HG02642 (cell line): ENCODE data around the gene OTUD5.
A peak's percentile ranks its signal among the peaks of the same experiment; 100 is the strongest.
"Not testable (repeated sequence)": the region's sequence is repeated elsewhere in the genome, so short reads cannot be mapped to it uniquely, and the experiment has no call there.

ENCODE experiments used
- ATAC-seq: cut with Tn5 transposase; IDR thresholded peaks from one replicate; pipeline ENCODE4 v1.9.1; 2021; ENCODE audit warnings: mild to moderate bottlenecking; ENCODE audit not compliant: unreplicated experiment, poor library complexity

OTUD5 gene

DNA sequence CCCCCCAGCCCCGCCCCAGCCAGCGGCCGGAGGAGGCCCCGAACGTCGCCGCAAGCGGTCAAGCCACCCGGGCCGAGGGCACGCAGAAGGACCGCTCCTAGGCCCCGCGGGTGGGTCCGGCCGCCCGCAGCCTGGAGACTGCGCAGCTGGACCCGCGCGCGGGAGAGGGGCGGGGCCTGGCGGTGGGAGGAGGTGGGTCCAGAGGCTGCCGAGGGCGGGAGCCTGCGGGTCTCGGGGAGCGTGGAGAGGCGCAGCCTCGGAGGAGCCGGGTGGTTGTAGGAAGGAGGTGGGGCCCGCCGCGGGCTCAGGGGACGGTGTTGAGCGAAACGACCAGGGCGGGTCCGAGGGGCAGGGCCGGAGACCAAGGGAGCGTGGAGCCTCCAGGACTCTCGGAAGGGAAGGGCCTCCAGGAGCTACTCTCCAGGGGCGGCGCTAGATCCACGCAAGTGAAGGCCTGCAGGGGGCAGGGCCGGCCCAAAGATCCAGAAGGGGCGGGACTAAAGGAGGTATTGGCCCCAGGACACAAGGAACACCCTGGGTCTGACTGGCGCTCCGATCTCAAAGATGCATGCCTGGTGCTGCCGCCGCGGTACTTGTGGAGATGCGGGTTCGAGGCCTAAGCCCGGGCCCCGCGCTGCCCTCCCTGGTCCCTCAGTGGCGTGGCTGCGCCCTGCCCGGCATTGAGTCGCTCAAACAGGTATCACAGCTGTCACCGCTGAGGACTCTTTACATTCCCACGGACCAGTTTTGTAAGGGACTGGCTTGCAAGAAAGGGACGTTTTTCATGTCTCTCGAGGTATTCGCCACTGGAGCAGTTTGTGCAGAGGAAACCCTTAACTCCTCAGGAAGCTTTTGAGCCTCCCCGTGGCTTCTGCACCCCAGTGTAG lies 65.8 kb downstream of the OTUD5 start:
- peak; percentile 86 for ATAC-seq

DNA sequence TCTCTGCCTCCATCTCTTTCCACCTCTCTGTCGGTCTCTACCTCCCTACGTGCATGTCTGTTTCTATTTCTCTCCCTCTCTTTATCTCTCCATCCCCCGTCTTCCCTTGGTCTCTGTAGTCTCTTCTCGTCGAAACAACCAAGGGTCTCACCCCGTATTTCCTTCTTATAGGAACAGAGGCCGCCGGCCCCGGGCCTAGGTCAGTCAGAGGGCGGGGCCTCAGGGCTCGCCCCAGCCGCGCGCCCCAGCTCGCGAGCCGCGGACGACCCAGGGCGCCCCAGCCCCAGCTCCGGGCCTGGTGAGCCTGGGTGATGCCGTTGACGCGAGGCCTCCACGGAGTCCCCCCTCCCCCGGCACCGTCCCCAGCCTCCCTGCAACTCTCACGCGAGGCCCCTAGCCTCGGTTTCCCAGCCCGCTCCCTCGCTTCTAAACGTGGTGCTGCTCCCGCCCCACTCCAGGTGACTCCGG lies 66.4 kb downstream of the OTUD5 start:
- ATAC-seq = peak; percentile 51

DNA sequence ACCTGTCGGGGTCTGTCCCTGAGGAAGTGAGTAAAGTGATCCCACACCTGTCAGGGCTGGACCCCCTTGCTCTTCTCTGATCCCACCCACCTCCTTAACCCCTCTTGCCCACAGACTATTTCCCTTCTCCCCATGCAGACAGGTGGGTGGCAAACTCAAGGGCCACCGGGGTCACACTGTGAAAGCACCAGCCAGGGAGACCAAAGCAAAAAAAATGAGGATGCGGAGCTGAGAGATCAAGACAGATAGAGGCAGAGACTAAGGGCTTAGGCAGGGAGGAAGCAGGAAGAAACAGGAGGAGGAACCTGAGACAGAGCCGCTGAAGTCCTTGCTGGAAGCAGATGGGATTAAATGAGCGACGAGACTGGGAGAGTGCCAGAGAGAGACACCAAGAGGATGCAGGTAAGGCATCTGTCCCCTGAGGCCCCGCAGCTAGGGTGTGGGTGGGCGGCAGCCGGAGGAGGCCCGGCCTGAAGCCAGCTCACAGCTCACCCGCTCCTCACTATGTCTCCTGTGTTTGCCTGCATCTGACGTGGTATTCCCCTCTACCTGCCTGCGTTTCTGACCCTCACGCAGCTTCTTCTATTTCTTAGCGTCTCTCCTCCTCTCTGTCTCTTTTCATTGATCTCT lies 67.0 kb downstream of the OTUD5 start:
- ATAC-seq = no peak

DNA sequence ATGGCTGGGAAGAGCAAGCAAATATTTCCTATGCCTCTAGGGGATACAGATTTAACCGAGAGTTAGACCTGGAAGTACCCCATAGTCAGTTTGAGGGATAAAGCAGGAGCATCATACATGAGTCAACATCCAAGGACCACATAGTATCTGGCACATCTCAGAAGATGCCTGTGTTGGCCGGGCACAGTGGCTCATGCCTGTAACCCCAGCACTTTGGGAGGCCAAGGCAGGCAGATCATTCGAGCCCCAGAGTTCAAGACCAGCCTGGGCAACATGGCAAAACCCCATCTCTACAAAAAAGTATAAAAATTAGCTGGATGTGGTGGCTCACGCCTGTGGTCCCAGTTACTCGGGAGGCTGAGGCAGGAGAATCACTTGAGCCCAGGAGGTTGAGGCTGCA lies 70.8 kb downstream of the OTUD5 start:
- ATAC-seq = not testable (repeated sequence)

DNA sequence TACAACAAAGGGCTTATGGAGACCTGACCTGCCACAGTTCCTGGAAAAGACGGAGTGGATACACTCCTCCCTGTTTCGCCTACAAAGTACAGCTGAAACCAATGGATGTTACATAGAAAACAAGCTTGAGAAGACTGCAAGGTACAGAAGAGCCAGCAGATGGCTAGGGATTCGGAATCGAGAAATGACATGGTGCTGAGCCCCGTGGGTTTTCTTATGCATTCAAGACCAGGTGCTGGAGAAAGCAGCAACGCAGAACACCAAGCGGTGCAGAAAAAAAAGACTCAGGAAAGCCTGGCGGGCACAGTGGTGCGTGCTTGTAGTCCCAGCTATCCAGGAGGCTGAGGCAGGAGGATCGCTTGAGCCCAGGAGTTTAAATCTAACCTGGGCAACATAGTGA lies 73.7 kb downstream of the OTUD5 start:
- ATAC-seq = no peak

DNA sequence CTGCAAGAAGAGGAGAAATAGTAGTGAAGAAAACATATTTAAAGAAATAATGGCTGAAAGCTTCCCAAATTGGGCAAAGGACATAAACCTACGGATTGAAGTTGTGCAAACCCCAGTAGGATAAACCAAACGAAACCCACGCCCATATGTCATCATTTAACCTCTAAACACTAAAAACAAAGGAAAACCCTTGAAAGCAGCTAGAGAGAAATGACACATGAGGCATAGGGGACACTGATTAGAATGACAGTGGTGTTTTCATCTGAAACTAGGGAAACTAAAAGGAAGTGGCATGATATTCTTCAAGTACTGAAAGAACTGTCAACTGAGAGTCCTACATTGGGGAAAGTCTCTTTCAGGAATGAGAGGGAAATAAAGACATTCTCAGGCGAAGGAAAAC lies 80.5 kb downstream of the OTUD5 start:
- not testable (repeated sequence) for ATAC-seq
